ENCODE data around the gene EPHB4.

Gene EPHB4

DNA sequence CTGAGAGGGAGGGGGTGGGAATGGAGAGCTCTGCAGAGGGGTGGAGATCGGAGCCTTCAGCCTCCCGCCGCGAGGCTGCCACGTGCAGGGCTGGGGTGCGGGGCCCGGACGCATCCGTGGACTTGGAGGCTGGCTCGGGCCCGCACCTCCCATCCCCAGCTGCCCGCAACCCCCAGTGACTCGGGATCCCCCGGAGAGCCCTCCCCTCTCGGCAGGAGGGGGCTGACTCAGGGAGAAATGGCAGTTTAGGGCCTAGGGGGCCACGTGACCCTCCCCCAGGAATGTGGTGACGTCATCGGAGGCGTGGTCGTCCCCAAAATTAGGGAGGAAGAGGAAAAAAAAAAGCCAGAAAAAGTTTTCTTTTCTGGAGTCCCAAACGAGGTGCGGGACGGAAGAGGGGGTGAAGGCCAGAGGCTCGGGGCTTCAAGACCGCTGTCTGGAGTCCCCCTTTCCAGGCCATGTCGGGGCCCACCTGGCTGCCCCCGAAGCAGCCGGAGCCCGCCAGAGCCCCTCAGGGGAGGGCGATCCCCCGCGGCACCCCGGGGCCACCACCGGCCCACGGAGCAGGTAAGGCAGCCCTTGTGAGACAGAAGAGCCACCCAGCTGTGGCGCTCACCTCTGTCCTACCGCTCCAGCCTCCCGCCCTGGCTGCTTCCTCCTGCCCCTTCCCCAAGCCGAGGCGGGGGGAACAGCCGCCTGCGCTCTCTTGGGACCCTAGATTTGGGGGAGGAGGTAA lies 39.9 kb upstream of the EPHB4 start, which contains the start of gene TRIP6 (continued):
- TF ChIP-seq, protein P1, sequence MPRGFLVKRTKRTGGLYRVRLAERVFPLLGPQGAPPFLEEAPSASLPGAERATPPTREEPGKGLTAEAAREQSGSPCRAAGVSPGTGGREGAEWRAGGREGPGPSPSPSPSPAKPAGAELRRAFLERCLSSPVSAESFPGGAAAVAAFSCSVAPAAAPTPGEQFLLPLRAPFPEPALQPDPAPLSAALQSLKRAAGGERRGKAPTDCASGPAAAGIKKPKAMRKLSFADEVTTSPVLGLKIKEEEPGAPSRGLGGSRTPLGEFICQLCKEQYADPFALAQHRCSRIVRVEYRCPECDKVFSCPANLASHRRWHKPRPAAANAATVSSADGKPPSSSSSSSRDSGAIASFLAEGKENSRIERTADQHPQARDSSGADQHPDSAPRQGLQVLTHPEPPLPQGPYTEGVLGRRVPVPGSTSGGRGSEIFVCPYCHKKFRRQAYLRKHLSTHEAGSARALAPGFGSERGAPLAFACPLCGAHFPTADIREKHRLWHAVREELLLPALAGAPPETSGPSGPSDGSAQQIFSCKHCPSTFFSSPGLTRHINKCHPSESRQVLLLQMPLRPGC (tag by site-specific recombination; IDR thresholded peaks at IDR 0.05) = peak; percentile 96
- TF ChIP-seq ZNF266 (tag by site-specific recombination; IDR thresholded peaks at IDR 0.05; ENCODE audit: low read depth) = no peak
- TF ChIP-seq SP3 (tag by site-specific recombination; IDR thresholded peaks at IDR 0.05) = peak; percentile 90
- no peak for TF ChIP-seq ZNF777 (tag by site-specific recombination; IDR thresholded peaks at IDR 0.05; ENCODE audit: borderline replicate concordance)
- TF ChIP-seq, protein P2, sequence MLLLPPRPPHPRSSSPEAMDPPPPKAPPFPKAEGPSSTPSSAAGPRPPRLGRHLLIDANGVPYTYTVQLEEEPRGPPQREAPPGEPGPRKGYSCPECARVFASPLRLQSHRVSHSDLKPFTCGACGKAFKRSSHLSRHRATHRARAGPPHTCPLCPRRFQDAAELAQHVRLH (tag by site-specific recombination; IDR thresholded peaks at IDR 0.05) = 0 out of 2 replicates have a peak, but pooled peaks have one; percentile 11
- TF ChIP-seq SETDB1 (IDR thresholded peaks at IDR 0.05; ENCODE audit: insufficient read length, low read length) = no peak
- no peak for TF ChIP-seq ZNF776 (tag by site-specific recombination; IDR thresholded peaks at IDR 0.05; ENCODE audit: borderline replicate concordance)
- 0 out of 2 replicates have a peak, but pooled peaks have one; percentile 7 for TF ChIP-seq ZNF664 (tag by site-specific recombination; IDR thresholded peaks at IDR 0.05)
- TF ChIP-seq BCL11B (tag by site-specific recombination; IDR thresholded peaks at IDR 0.05; ENCODE audit: low read depth) = peak; percentile 58
- TF ChIP-seq, protein P3, sequence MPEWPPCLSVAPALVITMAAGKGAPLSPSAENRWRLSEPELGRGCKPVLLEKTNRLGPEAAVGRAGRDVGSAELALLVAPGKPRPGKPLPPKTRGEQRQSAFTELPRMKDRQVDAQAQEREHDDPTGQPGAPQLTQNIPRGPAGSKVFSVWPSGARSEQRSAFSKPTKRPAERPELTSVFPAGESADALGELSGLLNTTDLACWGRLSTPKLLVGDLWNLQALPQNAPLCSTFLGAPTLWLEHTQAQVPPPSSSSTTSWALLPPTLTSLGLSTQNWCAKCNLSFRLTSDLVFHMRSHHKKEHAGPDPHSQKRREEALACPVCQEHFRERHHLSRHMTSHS (tag by site-specific recombination; IDR thresholded peaks at IDR 0.05) = no peak
- TF ChIP-seq ZNF48 (tag by site-specific recombination; IDR thresholded peaks at IDR 0.05) = no peak
- TF ChIP-seq ZNF501 (tag by site-specific recombination; IDR thresholded peaks at IDR 0.05) = no peak; the same call in none of the 2 replicates
- peak; percentile 75 for TF ChIP-seq KLF1 (tag by site-specific recombination; IDR thresholded peaks at IDR 0.05)
- no peak for TF ChIP-seq GLI4 (tag by site-specific recombination; IDR thresholded peaks at IDR 0.05)
- TF ChIP-seq ZBTB17 (tag by site-specific recombination; IDR thresholded peaks at IDR 0.05) = peak; percentile 66
- TF ChIP-seq PRDM1 (tag by site-specific recombination; IDR thresholded peaks at IDR 0.05) = 0 out of 2 replicates have a peak, but pooled peaks have one; percentile 62
- peak; percentile 100 for TF ChIP-seq GLIS1 (tag by site-specific recombination; IDR thresholded peaks at IDR 0.05)
- TF ChIP-seq, protein P4, sequence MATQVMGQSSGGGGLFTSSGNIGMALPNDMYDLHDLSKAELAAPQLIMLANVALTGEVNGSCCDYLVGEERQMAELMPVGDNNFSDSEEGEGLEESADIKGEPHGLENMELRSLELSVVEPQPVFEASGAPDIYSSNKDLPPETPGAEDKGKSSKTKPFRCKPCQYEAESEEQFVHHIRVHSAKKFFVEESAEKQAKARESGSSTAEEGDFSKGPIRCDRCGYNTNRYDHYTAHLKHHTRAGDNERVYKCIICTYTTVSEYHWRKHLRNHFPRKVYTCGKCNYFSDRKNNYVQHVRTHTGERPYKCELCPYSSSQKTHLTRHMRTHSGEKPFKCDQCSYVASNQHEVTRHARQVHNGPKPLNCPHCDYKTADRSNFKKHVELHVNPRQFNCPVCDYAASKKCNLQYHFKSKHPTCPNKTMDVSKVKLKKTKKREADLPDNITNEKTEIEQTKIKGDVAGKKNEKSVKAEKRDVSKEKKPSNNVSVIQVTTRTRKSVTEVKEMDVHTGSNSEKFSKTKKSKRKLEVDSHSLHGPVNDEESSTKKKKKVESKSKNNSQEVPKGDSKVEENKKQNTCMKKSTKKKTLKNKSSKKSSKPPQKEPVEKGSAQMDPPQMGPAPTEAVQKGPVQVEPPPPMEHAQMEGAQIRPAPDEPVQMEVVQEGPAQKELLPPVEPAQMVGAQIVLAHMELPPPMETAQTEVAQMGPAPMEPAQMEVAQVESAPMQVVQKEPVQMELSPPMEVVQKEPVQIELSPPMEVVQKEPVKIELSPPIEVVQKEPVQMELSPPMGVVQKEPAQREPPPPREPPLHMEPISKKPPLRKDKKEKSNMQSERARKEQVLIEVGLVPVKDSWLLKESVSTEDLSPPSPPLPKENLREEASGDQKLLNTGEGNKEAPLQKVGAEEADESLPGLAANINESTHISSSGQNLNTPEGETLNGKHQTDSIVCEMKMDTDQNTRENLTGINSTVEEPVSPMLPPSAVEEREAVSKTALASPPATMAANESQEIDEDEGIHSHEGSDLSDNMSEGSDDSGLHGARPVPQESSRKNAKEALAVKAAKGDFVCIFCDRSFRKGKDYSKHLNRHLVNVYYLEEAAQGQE (tag by site-specific recombination; IDR thresholded peaks at IDR 0.05) = peak; percentile 34; the same call in 1 of the 2 replicates
- TF ChIP-seq, protein P5, sequence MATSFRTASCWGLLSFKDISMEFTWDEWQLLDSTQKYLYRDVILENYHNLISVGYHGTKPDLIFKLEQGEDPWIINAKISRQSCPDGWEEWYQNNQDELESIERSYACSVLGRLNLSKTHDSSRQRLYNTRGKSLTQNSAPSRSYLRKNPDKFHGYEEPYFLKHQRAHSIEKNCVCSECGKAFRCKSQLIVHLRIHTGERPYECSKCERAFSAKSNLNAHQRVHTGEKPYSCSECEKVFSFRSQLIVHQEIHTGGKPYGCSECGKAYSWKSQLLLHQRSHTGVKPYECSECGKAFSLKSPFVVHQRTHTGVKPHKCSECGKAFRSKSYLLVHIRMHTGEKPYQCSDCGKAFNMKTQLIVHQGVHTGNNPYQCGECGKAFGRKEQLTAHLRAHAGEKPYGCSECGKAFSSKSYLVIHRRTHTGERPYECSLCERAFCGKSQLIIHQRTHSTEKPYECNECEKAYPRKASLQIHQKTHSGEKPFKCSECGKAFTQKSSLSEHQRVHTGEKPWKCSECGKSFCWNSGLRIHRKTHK (tag by site-specific recombination; IDR thresholded peaks at IDR 0.05) = no peak
- peak; percentile 61; the same call in 1 of the 2 replicates for TF ChIP-seq ZNF2 (tag by site-specific recombination; IDR thresholded peaks at IDR 0.05)
- TF ChIP-seq MEIS1 (CRISPR knock-in tag; IDR thresholded peaks at IDR 0.05; ENCODE audit: borderline replicate concordance) = no peak
- TF ChIP-seq, protein P6, sequence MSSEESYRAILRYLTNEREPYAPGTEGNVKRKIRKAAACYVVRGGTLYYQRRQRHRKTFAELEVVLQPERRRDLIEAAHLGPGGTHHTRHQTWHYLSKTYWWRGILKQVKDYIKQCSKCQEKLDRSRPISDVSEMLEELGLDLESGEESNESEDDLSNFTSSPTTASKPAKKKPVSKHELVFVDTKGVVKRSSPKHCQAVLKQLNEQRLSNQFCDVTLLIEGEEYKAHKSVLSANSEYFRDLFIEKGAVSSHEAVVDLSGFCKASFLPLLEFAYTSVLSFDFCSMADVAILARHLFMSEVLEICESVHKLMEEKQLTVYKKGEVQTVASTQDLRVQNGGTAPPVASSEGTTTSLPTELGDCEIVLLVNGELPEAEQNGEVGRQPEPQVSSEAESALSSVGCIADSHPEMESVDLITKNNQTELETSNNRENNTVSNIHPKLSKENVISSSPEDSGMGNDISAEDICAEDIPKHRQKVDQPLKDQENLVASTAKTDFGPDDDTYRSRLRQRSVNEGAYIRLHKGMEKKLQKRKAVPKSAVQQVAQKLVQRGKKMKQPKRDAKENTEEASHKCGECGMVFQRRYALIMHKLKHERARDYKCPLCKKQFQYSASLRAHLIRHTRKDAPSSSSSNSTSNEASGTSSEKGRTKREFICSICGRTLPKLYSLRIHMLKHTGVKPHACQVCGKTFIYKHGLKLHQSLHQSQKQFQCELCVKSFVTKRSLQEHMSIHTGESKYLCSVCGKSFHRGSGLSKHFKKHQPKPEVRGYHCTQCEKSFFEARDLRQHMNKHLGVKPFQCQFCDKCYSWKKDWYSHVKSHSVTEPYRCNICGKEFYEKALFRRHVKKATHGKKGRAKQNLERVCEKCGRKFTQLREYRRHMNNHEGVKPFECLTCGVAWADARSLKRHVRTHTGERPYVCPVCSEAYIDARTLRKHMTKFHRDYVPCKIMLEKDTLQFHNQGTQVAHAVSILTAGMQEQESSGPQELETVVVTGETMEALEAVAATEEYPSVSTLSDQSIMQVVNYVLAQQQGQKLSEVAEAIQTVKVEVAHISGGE (tag by site-specific recombination; conservative IDR thresholded peaks at IDR 0.05; ENCODE audit: low read depth) = no peak; the same call in 1 of the 2 replicates
- TF ChIP-seq, protein P7, sequence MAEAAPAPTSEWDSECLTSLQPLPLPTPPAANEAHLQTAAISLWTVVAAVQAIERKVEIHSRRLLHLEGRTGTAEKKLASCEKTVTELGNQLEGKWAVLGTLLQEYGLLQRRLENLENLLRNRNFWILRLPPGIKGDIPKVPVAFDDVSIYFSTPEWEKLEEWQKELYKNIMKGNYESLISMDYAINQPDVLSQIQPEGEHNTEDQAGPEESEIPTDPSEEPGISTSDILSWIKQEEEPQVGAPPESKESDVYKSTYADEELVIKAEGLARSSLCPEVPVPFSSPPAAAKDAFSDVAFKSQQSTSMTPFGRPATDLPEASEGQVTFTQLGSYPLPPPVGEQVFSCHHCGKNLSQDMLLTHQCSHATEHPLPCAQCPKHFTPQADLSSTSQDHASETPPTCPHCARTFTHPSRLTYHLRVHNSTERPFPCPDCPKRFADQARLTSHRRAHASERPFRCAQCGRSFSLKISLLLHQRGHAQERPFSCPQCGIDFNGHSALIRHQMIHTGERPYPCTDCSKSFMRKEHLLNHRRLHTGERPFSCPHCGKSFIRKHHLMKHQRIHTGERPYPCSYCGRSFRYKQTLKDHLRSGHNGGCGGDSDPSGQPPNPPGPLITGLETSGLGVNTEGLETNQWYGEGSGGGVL (tag by site-specific recombination; IDR thresholded peaks at IDR 0.05) = peak; percentile 95
- peak; percentile 94 for TF ChIP-seq ZNF324 (tag by site-specific recombination; IDR thresholded peaks at IDR 0.05)
- no peak for TF ChIP-seq ZNF157 (tag by site-specific recombination; IDR thresholded peaks at IDR 0.05)
- TF ChIP-seq ZNF433 (tag by site-specific recombination; IDR thresholded peaks at IDR 0.05; ENCODE audit: low read depth) = no peak
